Measurements from ENCODE around the gene HPCAL1. TPM values are rescaled to one million over a fixed set of nuclear protein-coding genes. Genes with fewer than 3 reads are reported as not detected.

Gene HPCAL1
- total and polyA plus RNA-seq, 2 of the 8 experiments (the other 6 are each of a cell fraction or from before 2014, with no cell fraction given): 5.8 to 8.6 TPM

DNA sequence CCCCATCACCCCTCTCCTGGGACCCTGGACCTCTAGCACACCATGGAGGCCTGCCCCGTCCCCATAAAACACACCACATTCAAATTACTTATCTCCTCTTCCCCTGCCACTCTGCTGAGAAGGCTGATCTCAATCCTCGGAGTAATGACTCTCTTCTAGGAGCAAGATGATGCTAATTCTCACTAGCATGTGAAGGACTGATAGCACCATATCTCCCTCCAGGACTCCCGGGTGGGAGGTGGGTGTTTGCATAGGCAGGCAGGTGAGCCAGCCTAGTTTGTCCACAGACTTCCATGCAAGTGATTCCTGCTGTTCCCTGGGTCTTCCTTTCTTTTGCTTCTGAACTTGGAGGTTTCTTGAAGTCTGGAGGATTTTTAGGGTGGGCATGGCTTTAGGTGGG is 40.5 kb downstream of the HPCAL1 start:
- Histone ChIP-seq H4K20me1 (replicated peaks in 1 of 2; ENCODE audit: control insufficient read depth in 1 of 2, insufficient read depth in 2 of 2, low read length in 2 of 2) (no peaks in the 10 kb centered on the region), H3K23ac (ENCODE audit: insufficient read length) (no peak overlapping the region), H3K27ac (ENCODE audit: low read depth, low read length) (no peak overlapping the region), H2AFZ (ENCODE audit: low read length) (no peak overlapping the region), H2AK5ac (ENCODE audit: low read depth, low read length) (no peak overlapping the region), H3K4me3 (ENCODE audit: extremely low read depth in 1 of 4, insufficient read depth in 2 of 4, low read depth in 3 of 4, low read length in 4 of 4) (no peak overlapping the region), H3K23me2 (ENCODE audit: low read depth, low read length) (no peaks in the 10 kb centered on the region), H4K91ac (replicated peaks; ENCODE audit: insufficient read length, low read length) (no peak overlapping the region), H2BK20ac (ENCODE audit: low read length) (no peak overlapping the region), H2BK15ac (ENCODE audit: low read length) (no peak overlapping the region), H3K18ac (ENCODE audit: extremely low read depth, low read length) (no peak overlapping the region), H3K36me3 (ENCODE audit: control insufficient read depth in 2 of 4, insufficient read depth in 4 of 4, low read length in 3 of 4) (no peaks in the 10 kb centered on the region), H3K14ac (ENCODE audit: insufficient read length) (no peak overlapping the region), H3K9ac (replicated peaks in 1 of 4; ENCODE audit: extremely low read depth in 1 of 4, low read depth in 3 of 4, low read length in 3 of 4) (no peak overlapping the region), H3K27me3 (replicated peaks in 1 of 4; ENCODE audit: control insufficient read depth in 3 of 4, extremely low read depth in 1 of 4, insufficient read depth in 3 of 4, low read length in 3 of 4) (no peaks in the 10 kb centered on the region), H3K79me2 (ENCODE audit: control insufficient read depth in 1 of 2, insufficient read depth in 2 of 2, low read length in 2 of 2) (no peaks in the 10 kb centered on the region), H3K9me3 (ENCODE audit: insufficient read depth in 2 of 2, low read depth in 1 of 2, low read length in 1 of 2) (no peaks in the 10 kb centered on the region), H2BK120ac (replicated peaks; ENCODE audit: low read depth, low read length) (no peak overlapping the region), H3K4me2 (ENCODE audit: insufficient read depth in 1 of 2, low read depth in 2 of 2, low read length in 2 of 2) (no peak overlapping the region), H3K79me1 (ENCODE audit: low read depth, low read length) (no peaks in the 10 kb centered on the region), H4K8ac (ENCODE audit: extremely low read depth, insufficient read depth, low read length) (no peak overlapping the region), H4K5ac (ENCODE audit: insufficient read length, low read depth, low read length) (no peak overlapping the region), H2BK5ac (ENCODE audit: low read depth, low read length) (no peak overlapping the region), H3K4me1 (replicated peaks in 1 of 4; ENCODE audit: control insufficient read depth in 3 of 4, insufficient read depth in 4 of 4, low read length in 3 of 4) (peaks cover 0 to 2% (median 0%) of the 10 kb centered on the region in 4 experiments; a peak in 2 of 7 replicates), H2BK12ac (ENCODE audit: low read depth, low read length) (no peak overlapping the region), H3K56ac (replicated peaks; ENCODE audit: insufficient read length, low read depth, low read length) (no peak overlapping the region), H3K4ac (replicated peaks; ENCODE audit: insufficient read length, low read depth, low read length) (no peak overlapping the region)
- 90% methylated on average over 3 of the region's 3 CpGs; no CpG with 5 or more reads in 1 of the 2 experiments for WGBS, 2 experiments (ENCODE audit: extremely low coverage in 1 of 2, insufficient coverage in 1 of 2, insufficient read length in 1 of 2, insufficient replicate concordance in 2 of 2, low coverage in 1 of 2, low lambda C conversion rate in 2 of 2, missing lambda C conversion rate in 1 of 2)
- FAIRE-seq: no peak
- ChIA-PET POLR2A (ENCODE audit: partially characterized antibody) (no interaction called here), CTCF (ENCODE audit: partially characterized antibody) (interaction anchor here (1.0 to 1.7 kb wide), 5 partner anchors 11 to 63 kb away, joined by 3 to 7 read pairs (median 4); no protein-coding TSS in a partner anchor)
- DNase-seq (ENCODE audit: low read depth in 1 of 2, low spot score in 2 of 2): no peak
- TF ChIP-seq MAFK (IDR thresholded peaks at IDR 0.05; ENCODE audit: low read depth, low read length): no peak
- TF ChIP-seq JUND (IDR thresholded peaks at IDR 0.05; ENCODE audit: low read length): no peak
- no peak for TF ChIP-seq SIX5 (IDR thresholded peaks at IDR 0.05; ENCODE audit: low read depth, low read length)
- TF ChIP-seq BCL11A (IDR thresholded peaks at IDR 0.05; ENCODE audit: low read depth in 2 of 2, low read length in 2 of 2): no peak
- TF ChIP-seq CBX8 (IDR thresholded peaks at IDR 0.05; ENCODE audit: borderline replicate concordance, low read depth, low read length): no peak
- no peak for TF ChIP-seq EZH2 (IDR thresholded peaks at IDR 0.05; ENCODE audit: low read depth, low read length, severe bottlenecking)
- no peak for TF ChIP-seq JUN (IDR thresholded peaks at IDR 0.05; ENCODE audit: low read depth, low read length)
- no peak for TF ChIP-seq BRCA1 (IDR thresholded peaks at IDR 0.05; ENCODE audit: low read depth, low read length)
- TF ChIP-seq, protein P1, sequence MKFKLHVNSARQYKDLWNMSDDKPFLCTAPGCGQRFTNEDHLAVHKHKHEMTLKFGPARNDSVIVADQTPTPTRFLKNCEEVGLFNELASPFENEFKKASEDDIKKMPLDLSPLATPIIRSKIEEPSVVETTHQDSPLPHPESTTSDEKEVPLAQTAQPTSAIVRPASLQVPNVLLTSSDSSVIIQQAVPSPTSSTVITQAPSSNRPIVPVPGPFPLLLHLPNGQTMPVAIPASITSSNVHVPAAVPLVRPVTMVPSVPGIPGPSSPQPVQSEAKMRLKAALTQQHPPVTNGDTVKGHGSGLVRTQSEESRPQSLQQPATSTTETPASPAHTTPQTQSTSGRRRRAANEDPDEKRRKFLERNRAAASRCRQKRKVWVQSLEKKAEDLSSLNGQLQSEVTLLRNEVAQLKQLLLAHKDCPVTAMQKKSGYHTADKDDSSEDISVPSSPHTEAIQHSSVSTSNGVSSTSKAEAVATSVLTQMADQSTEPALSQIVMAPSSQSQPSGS (IDR thresholded peaks at IDR 0.05; ENCODE audit: low read length): no peak
- no peak for TF ChIP-seq RBBP5 (IDR thresholded peaks at IDR 0.05; ENCODE audit: borderline replicate concordance, low read depth, low read length)
- no peak for TF ChIP-seq SAP30 (IDR thresholded peaks at IDR 0.05; ENCODE audit: insufficient read depth, insufficient replicate concordance, low read length)
- TF ChIP-seq CREB1 (IDR thresholded peaks at IDR 0.05): no peak
- no peak for TF ChIP-seq TEAD4 (IDR thresholded peaks at IDR 0.05; ENCODE audit: low read depth, low read length)
- no peak for TF ChIP-seq TBP (IDR thresholded peaks at IDR 0.05; ENCODE audit: low read depth, low read length)
